ENCODE results near the gene ANKRD23. TPM values are rescaled to one million over a fixed set of nuclear protein-coding genes. Genes with fewer than 3 reads are reported as not detected.

Gene ANKRD23
- total RNA-seq, 1 experiment from 2014 or later = 8.9 TPM

GRCh38 chr2:96861074-96861473, 17.3 kb upstream of the ANKRD23 start:
- BruUV-seq (replicated peaks) = no TSS peak
- CTCF ChIA-PET = no interaction called here
- peaks cover 40% of the 10 kb centered on the region for H3K36me3 ChIP-seq (ENCODE audit: low read depth)
- H3F3A ChIP-seq (ENCODE audit: insufficient read depth, low read depth) = peaks cover 15% of the 10 kb centered on the region; the same call in 1 of the 2 replicates
- H2AFZ ChIP-seq = no peak overlapping the region
- H3K4me1 ChIP-seq (replicated peaks; ENCODE audit: insufficient read depth) = peaks cover 10% of the 10 kb centered on the region
- no peak overlapping the region for H3K4me2 ChIP-seq
- H3K27ac ChIP-seq = no peak overlapping the region
- no peaks in the 10 kb centered on the region for H3K27me3 ChIP-seq (ENCODE audit: insufficient read depth, low read depth)
- TF ChIP-seq EZH2 (IDR thresholded peaks at IDR 0.05; ENCODE audit: low read depth) = no peak
- TF ChIP-seq CTCF (conservative IDR thresholded peaks at IDR 0.05) = no peak
- POLR2A ChIA-PET (ENCODE audit: unreplicated experiment) = interaction anchor here (0.6 kb wide), 1 partner anchor 614 kb away, joined by 4 read pairs; no protein-coding TSS in a partner anchor
- H4K20me1 ChIP-seq (ENCODE audit: insufficient read depth) = peaks cover 4% of the 10 kb centered on the region
- H3K79me2 ChIP-seq (ENCODE audit: low read depth) = peaks cover 23% of the 10 kb centered on the region
- intact Hi-C loops (cut with micrococcal nuclease; ENCODE audit: unreplicated experiment) = no loop called here
- no peak overlapping the region for H3K4me3 ChIP-seq
- H3K9me2 ChIP-seq (ENCODE audit: insufficient read depth) = no peaks in the 10 kb centered on the region
- H3K9me3 ChIP-seq (ENCODE audit: insufficient read depth, low read depth) = no peaks in the 10 kb centered on the region
- DNase-seq = no peak

- Histone ChIP-seq H2AFZ (no peak overlapping the region), H3K9me3 (ENCODE audit: insufficient read depth, low read depth) (no peaks in the 10 kb centered on the region), H3K27ac (no peak overlapping the region), H3K79me2 (ENCODE audit: low read depth) (peaks cover 22% of the 10 kb centered on the region), H3K36me3 (ENCODE audit: low read depth) (peaks cover 33% of the 10 kb centered on the region), H3F3A (ENCODE audit: insufficient read depth, low read depth) (peaks cover 15% of the 10 kb centered on the region; the same call in 1 of the 2 replicates), H4K20me1 (ENCODE audit: insufficient read depth) (peaks cover 4% of the 10 kb centered on the region; the same call in 1 of the 2 replicates), H3K4me2 (no peak overlapping the region), H3K4me3 (no peak overlapping the region), H3K4me1 (replicated peaks; ENCODE audit: insufficient read depth) (peaks cover 10% of the 10 kb centered on the region), H3K9me2 (ENCODE audit: insufficient read depth) (no peaks in the 10 kb centered on the region), H3K27me3 (ENCODE audit: insufficient read depth, low read depth) (no peaks in the 10 kb centered on the region)
- ChIA-PET POLR2A (ENCODE audit: unreplicated experiment) (interaction anchor here (0.6 kb wide), 1 partner anchor 613 kb away, joined by 4 read pairs; no protein-coding TSS in a partner anchor), CTCF (no interaction called here)
- intact Hi-C loops (cut with micrococcal nuclease; ENCODE audit: unreplicated experiment) = no loop called here
- no peak for DNase-seq
- no peak for TF ChIP-seq CTCF (conservative IDR thresholded peaks at IDR 0.05)
- no peak for TF ChIP-seq EZH2 (IDR thresholded peaks at IDR 0.05; ENCODE audit: low read depth)
- BruUV-seq (replicated peaks) = no TSS peak
These were observed 16.5 kb upstream of the ANKRD23 start for GRCh38 chr2:96860065-96861029.

DNA sequence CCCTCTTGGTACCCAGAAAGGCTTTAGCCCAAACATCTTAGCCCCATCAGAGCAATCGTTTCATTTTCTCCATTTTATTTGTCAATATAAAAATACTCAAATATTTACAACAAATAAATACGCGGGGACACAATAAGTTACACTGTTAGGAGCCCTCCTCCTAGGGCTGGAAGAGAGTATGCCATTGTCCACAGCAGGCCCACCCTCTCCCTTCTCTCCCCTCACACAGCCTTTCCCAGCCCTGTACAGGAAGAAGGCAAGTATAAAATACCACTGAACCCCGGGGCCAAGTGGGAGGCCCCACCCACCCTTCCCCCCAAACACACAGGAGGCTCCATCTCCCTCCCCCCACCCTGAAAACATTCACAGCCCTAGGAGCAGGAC, 15.9 kb upstream of the ANKRD23 start:
- intact Hi-C loops (cut with micrococcal nuclease; ENCODE audit: unreplicated experiment) = loop anchor here (2.0 to 5.0 kb wide), 2 partner anchors 27 to 38 kb away; no protein-coding TSS in a partner anchor
- H3K36me3 ChIP-seq (ENCODE audit: low read depth) = peaks cover 27% of the 10 kb centered on the region; the same call in 1 of the 2 replicates
- POLR2A ChIA-PET (ENCODE audit: unreplicated experiment) = no interaction called here
- no peak for TF ChIP-seq CTCF (conservative IDR thresholded peaks at IDR 0.05)
- TF ChIP-seq EZH2 (IDR thresholded peaks at IDR 0.05; ENCODE audit: low read depth) = no peak
- H3F3A ChIP-seq (ENCODE audit: insufficient read depth, low read depth) = peaks cover 15% of the 10 kb centered on the region; the same call in 1 of the 2 replicates
- CTCF ChIA-PET = no interaction called here
- no peaks in the 10 kb centered on the region for H3K9me3 ChIP-seq (ENCODE audit: insufficient read depth, low read depth)
- peaks cover 4% of the 10 kb centered on the region; the same call in 1 of the 2 replicates for H4K20me1 ChIP-seq (ENCODE audit: insufficient read depth)
- no peak overlapping the region for H3K27ac ChIP-seq
- no peak for DNase-seq
- H2AFZ ChIP-seq = no peak overlapping the region
- peaks cover 10% of the 10 kb centered on the region for H3K4me1 ChIP-seq (replicated peaks; ENCODE audit: insufficient read depth)
- H3K79me2 ChIP-seq (ENCODE audit: low read depth) = peaks cover 20% of the 10 kb centered on the region; the same call in 1 of the 2 replicates
- no peaks in the 10 kb centered on the region for H3K27me3 ChIP-seq (ENCODE audit: insufficient read depth, low read depth)
- H3K4me3 ChIP-seq = no peak overlapping the region
- no peak overlapping the region for H3K4me2 ChIP-seq
- H3K9me2 ChIP-seq (ENCODE audit: insufficient read depth) = no peaks in the 10 kb centered on the region
- no TSS peak for BruUV-seq (replicated peaks)
